Hepatocyte (in vitro differentiated cells): ENCODE data around the gene ZW10.

Source experiments
- CTCF ChIP-seq: fragments of 200-600 bp; sonication (generic); IDR thresholded peaks from 2 replicates; pipeline ENCODE4 v1.5.1; 2016; ENCODE audit warnings: antibody characterized with exemption, mild to moderate bottlenecking; ENCODE audit not compliant: poor library complexity
- EZH2 ChIP-seq: fragments of 200-600 bp; sonication (generic); IDR thresholded peaks from 2 replicates; pipeline ENCODE4 v1.6.1; 2016; ENCODE audit warnings: antibody characterized with exemption, mild to moderate bottlenecking, borderline replicate concordance
- EZH2phosphoT487 ChIP-seq: fragments of 200-600 bp; sonication (generic); IDR thresholded peaks from one replicate; pipeline ENCODE4 v1.6.1; 2018; ENCODE audit warnings: antibody characterized with exemption, mild to moderate bottlenecking, low read depth, moderate library complexity; ENCODE audit not compliant: unreplicated experiment, severe bottlenecking

DNA sequence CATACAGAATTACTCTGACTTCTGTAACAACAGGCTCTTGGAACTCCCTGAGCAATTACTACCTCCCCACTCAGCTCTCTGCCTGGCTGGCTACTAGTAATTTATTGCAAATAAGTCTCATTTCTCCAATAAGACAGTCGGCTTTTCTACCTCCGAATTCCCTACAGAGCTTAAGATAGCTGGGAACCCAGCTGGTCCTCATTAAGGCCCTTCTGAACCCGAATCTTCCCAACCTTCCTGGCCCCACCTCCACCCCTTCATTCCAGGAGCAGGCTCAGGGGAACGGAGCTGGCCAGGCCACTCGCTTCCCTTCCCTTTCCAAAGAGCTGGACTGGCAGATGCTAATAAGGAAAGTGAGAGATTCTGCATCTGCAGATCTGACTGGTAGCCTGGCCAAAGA is 89.0 kb downstream of the ZW10 start:
- no peak for TF ChIP-seq CTCF
- TF ChIP-seq EZH2, result no peak
- no peak for TF ChIP-seq EZH2phosphoT487
